Fibroblast of skin of right quadriceps (primary cell): ENCODE results near the gene CFAP77.
"Not testable (repeated sequence)": the region's sequence is repeated elsewhere in the genome, so short reads cannot be mapped to it uniquely, and the experiment has no call there.

Source experiments
- DNase-seq: peaks from one replicate; pipeline ENCODE4 v3.0.0-alpha.2; 2013

Gene CFAP77

DNA sequence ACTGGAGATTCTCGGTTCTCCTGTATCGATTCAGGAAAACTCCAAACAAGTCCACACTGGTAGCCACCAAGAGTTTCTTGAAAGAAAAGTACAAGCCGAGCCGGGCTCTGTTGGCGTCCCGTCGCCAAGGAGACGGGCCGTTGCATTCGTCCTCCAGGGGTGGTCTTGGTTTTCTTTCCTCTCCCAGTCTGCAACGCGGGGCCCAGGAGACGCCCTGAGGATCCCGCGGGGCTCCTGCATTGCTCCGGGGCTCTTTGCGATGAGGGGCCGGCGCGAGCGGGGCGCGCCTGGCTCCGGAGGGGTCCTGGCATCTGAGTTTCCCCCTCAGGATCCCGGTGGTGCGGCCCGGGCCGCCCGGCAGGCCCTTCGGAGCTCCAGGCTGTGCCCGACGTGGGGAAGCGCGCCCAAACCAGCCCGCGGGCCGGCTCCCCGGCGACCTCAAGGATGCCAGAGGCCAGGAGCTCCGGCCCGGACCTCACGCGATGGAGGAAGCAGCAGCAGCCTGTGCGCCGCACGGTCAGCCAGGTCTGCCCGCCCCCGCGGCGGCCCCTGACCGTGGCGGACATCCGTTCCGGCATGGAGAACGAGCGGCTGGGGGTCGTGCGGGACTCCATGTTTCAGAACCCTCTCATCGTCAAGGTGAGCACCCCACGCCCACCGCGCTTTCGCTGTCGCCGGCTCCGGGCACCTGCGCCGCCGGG, at the start of gene CFAP77:
CFAP77 (plus strand) TSS at position 384 of the 701 bp plus-strand sequence; CDS start at position 445, 61 bp downstream.
- peak; percentile 50 for DNase-seq

DNA sequence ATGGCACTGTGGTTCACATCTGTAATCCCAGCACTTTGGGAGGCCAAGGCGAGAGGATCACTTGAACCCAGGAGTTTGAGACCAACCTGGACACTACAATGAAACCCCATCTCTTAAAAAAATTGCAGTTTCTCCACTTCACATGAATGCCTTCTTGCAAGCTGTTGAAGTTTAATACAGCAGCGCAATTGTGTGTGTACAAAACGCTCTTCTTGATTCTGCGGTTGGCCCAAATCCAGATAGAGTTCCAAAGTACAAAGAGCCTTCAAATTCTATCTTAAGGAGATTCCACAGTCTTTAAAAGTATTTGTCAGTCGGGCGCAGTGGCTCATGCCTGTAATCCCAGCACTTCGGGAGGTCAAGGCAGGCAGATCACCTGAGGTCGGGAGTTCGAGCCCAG, 45.9 kb upstream of the CFAP77 start:
- no peak for DNase-seq

DNA sequence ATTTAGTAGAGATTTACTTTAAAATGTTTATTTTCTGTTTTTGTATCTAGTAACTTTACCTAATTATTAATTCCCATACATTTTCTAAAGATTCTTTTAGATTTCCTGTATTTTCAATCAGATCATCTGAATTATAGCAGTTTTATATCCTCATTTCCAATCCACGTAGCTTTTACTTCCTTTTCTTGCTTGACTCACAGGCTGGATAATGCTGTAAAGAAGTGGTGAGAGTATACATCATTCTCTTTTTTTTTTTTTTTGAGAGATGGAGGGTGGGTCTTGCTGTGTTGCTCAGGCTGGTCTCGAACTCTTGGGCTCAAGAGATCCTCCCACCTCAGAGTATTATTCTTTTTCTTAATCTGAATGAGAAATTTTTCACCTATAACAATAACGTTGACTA, 44.0 kb upstream of the CFAP77 start:
- no peak for DNase-seq

DNA sequence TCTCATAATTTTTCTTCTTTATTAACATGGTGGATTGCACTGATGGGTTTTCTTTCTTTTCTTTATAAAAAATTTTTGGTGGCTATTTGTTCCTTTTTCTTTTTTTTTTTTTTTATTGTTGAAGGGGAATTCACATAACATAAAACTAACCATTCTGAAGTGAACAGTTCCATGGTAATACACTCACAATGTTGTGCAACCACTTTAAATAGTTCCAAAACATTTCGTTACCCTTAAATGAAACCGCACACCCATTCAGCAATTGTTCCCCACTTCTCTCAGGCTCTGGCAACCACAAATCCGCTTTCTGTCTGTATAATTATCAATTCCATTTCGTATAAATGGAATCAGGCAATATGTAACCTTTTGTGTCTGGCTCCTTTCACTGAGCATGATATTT, 43.5 kb upstream of the CFAP77 start:
- DNase-seq, result no peak

DNA sequence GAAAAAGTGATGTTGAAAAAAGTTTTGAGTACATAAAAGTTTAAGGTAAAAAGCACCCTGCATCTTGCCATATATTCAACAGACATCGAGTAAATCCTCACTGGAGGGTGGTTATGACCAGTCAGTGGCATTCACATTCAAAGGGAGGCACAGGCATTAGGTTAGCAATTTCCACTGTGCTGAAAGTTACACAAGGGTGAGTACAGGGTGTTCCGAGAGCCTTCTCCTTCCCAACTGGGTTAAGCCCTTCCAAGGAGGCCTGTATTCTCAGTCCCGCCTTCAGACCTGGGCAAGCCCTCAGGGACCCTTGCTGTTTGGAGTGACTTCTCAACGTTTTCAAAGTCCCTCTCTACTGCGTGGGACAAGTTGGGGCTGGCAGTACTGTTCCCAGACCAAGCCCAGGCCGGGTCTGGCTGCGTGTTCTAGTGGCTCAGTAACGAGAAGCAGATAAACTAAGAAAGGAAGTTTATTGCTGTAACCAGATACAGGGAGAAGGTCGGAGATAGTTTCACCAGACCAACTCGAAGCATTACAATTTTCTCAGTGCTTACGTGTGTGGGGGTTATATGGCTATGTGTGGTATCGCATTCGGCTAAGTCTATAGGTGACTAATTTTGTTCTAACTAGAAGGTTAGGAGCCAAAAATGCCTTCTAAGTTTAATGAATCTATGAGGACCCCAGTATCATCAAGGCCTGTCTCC, 42.2 kb upstream of the CFAP77 start:
- DNase-seq, result peak; percentile 7

DNA sequence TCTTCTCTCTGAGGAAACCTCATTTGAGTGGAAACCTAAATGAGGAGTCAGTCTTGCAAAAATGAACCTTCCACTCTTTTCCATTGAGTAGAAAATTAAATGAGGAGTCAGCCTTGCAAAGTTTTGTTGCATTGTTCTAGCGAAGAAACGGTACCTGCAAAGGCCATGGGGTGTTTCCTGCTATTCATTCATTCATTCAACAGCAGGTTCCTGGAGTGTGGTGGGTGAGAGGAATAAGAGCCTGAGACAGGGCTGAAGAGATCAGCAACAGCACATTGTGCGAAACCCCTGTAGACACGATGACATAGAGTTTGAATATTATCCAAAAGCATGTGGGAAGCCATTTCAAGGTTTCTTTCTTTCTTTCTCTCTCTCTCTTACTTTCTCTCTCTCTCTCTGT, 40.6 kb upstream of the CFAP77 start:
- no peak for DNase-seq

DNA sequence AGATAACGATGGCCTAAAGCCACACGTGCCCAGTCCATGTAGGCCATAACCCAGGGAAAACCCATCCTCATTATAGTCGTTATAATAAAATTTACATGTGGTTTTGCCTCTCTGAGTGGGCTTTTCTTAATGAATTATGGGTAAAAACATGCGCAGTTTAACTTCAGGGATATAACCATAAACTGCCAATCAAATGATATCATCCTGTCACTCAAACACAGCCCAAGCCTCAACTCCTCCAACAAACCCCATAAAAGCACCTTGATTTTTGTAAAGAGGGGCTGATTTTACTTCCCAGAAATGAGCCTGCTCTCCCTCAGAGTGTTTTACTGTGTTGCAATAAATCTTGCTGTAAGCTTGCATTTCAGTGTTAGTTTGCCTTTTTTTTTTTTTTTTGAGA, 39.4 kb upstream of the CFAP77 start:
- DNase-seq, result no peak

DNA sequence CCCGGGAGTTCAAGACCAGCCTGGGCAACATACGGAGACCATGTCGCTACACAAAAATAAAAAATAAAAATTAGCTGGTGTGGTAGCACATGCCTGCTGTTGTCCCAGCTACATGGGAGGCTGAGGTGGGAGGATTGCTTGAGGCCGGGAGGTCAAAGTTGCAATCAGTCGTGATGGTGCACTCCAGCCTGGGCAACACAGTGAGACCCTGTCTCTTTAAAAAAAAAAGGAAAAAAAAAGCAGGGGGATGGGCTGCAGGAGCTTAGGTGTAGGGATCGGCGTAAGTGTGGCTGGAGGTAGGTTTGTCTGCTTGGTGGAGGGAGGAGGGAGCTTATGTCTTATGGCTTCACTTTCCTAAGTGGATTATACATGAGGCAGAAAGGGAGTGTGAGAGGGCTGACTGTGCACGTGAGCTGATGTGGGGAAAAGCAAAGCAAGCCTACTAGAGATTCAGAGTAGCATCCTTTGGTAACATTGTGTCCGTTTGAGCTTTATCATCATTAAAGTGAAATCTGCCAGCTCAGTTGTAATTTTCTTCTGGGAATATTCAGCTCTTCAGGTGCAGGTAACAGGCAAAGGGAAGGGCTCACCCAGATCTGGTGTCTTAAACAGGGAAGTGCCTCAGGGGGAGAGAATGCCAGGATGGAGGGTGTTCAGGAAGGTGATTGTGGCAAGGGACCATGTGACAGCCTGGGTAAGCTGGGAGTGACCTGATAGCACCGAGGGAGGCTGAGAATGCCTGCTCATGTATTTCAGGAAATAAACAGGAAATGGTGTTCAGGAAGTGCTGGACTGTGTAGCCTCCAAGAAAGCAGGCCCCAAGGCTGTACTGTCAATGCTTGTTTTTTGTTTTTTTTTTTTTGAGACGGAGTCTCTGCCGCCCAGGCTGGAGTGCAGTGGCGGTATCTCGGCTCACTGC, 37.6 kb upstream of the CFAP77 start:
- no peak for DNase-seq

DNA sequence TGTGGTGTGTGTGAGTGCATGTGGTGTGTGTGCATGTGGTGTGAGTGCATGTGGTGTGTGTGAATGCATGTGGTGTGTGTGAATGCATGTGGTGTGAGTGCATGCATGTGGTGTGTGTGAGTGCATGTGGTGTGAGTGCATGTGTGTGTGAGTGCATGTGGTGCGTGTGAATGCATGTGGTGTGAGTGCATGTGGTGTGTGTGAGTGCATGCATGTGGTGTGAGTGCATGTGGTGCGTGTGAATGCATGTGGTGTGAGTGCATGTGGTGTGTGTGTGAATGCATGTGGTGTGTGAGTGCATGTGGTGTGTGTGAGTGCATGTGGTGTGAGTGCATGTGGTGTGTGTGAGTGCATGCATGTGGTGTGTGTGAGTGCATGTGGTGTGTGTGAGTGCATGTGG, 32.2 kb upstream of the CFAP77 start:
- DNase-seq, result not testable (repeated sequence)

DNA sequence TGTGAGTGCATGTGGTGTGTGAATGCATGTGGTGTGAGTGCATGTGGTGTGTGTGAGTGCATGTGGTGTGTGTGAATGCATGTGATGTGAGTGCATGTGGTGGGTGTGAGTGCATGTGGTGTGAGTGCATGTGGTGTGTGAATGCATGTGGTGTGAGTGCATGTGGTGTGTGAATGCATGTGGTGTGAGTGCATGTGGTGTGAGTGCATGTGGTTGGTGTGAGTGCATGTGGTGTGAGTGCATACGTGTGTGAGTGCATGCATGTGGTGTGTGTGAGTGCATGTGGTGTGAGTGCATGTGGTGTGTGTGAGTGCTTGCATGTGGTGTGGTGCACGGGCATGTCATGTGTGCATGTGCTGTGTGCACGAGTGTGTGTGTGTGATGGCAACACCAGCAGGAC, 31.6 kb upstream of the CFAP77 start:
- DNase-seq, result not testable (repeated sequence)

DNA sequence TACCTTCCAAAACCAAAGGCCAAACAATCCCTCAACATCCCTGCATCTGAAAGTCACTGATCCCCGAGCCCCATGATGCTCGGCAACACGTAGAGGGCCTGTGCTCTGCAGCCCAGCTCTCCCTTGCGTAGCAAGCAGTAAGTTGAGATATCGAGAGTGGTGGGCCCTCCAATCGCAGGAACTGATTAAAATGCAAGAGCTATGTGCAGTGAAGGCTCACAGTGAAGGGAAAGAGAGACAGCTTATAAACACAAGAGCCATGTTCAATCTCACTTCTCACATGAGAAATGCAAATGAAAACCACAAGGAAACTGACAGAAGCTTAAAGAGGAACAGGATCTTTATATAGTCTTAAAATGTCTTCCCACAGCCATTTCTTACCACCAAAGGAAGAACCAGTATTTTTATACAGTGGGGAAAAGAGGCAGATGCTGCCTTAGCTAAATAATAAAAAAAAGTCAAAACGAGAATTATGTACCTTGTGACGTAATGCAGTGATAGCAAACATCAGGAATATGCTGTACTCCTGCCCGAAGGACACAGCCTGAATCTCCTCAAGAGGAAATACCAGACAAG, 28.0 kb upstream of the CFAP77 start:
- DNase-seq, result no peak

DNA sequence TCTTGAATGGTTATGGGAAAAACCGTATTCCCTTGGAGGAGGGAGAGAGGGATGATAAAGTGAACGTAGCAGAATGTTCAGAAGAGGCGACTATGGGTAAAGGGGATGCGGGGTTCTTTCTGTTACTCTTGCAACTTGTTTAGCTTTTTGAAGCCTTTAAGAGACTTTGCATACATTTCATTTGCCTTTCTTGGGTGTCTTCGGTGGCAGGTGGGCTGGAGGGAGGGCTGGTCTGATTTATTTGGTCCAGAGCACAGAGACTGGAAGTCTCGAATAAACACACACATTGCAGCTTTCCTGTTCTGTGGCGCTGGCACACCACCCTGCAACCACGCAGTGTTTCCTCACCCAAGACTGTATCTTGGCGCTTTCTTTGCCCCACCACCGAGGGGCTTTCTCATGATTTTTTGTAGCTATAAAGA, 26.5 kb upstream of the CFAP77 start:
- DNase-seq, result no peak

DNA sequence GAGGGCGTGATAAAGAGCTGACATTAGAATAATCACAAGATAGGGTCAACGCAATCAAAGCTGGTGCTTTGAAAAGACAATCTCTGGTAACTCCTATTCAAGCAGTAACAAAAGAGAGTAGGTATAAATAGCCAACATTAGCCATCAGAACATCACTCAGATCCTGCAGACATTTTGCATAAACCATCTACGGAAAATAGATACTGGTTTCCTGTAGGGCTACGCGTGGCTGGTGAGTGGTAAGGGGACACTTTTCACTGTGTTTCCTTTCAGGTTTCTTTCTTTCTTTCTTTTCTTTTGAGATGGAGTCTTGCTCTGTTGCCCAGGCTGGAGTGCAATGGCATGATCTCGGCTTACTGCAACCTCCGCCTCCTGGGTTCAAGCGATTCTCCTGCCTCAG, 25.6 kb upstream of the CFAP77 start:
- no peak for DNase-seq

DNA sequence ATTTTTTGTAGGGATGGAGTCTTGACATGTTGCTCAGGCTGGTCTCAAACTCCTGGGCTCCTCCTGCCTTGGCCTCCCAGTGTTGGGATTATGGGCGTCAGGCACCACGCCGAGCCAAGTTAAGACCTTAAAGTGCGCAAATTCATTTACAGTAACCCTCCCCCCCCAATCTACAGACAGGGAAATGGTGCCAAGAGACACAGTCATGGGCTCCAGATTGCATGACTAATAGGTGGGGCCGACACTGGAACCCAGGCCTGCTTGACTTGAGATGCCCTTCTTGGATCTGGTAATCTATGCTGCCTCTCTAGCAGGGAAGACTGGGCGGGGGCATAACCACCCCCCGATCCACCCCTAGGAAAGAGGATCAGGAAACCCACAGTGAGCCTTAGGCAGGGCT, 22.9 kb upstream of the CFAP77 start:
- DNase-seq, result no peak

DNA sequence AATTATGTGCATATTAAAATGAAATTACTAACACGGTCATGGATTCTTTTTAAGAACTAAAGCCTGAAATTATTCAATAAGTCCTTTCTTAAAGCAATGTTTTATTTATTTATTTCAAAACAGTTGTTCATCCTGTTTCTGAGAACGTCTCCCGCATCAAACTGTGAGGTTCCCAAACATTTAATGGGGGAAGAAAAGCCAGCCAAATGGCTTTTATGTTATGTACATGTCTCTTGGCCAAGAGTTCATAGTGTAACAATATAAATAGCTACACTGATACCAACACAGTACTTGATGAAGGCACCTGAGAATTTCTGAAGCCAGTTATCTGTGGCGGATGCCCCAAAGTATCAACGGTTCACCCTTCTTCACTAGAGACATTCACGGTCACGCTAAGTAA, 19.0 kb upstream of the CFAP77 start:
- DNase-seq, result no peak

DNA sequence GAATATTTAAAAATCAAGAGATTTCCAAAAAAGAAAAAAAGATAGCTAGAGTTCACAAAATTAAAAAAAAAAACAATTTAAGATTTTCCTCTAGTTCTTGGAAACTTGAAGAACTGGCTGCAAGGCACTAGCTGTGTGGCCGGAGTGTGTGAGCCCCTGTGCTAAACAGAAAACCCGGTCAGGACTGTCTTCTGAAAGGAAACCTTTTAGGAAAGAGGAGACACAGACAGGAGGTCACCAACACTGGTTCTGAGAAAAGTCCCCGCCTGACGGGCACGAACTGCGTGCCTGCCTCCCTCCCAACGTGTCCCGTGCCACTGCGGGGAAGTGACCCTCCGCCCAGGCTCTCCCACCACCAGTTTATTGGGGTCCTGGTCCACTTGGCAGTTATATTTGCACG, 18.6 kb upstream of the CFAP77 start:
- DNase-seq, result no peak

DNA sequence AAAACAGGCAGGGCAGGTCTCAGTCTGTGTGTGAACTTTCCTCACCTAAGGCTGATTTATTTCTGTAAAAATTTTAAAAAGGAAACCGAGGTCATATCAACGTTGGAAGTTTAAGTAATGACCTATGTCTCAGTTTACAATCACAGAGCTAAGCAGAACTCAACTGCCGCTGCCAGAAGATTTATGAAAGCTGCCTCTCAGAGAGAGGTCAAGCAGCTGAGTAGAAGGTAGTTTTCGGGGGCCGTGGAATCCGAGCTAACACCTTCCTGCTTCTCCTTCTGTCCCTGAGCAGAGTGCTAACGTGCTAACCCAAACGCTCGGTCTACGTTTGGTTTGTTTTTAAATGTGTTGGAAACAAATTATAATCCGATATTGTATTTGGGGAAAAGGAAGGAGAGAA, 14.5 kb upstream of the CFAP77 start:
- DNase-seq, result no peak

DNA sequence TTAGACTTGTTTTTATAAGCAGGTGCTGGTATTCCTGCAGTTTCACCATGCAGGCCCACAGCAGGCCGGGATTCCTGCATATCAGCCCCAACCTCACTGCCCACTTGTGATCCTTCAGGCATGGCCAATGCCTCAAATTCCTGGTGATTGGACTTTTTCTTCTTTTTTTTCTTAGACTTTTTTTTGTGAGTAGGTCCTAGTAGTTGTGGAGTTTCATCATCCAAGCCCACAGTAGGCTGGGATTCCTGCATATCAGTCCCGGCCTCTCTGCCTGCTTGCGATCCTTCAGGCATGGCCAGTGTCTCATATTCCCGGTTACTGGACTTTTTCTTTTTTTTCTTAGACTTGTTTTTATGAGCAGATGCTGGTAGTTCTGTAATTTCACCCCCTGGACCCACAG, 8.2 kb upstream of the CFAP77 start:
- DNase-seq, result no peak

DNA sequence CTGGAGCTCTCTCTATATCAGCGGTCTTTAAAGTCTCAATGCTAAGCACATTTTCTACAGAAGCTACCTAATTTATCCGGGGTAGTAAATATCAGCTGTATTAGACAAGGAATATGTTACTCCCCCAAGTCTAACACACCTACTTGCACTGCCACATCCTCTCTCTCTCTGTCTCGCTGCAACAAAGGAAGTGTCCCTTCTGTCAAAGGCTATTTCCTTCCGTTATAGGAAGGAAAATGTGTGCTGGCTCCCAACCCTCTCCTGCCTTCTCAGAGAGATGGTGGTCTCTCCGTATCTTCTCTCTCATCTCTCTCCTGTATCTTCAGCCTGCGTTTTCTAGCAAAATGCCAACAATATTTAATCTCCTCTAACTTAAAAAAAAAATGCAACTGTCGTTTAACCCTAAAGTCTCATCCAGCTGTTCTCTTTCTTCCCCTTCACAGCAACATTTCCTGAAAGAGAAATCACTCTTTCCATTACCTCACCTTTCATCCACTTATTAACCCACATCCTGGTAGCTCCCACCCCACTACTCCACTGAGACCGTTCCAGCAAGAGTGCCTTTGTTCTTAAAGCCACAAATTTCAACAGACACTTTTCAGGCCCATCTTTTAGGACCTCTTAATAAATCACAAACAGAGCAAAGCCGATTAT, 5.7 kb upstream of the CFAP77 start:
- DNase-seq, result peak; percentile 10

DNA sequence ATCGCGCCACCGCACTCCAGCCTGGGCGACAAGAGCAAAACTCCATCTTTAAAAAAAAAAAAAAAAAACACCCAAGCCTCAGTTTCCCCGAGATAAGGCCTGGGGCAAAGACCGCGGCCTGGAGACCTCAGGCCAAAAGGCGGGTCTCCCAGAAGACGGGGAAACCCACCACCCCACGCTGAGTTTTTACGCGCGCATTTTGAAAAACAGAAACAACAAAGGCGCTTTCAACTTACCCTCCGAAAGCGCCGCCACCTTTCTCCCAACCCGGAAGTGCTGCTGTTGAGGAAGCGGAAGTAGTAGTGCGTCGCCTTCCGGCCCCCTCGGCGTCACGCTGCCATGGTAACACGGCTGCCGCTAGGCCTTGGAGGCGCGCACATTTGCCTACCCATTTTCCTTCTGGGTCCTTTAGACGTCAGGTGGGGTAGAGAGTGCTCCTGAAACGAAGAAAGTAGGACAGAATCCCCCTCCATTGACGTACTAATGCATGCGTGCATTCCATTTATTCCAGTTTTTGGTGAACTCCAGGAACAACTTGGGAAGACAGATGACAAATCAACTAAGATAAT, 3.4 kb upstream of the CFAP77 start, which contains the start of gene TTF1:
TTF1 (minus strand) TSS at position 287 of the 569 bp plus-strand sequence. CDS start 4,019 bp downstream, outside the sequence.
- peak; percentile 88 for DNase-seq

DNA sequence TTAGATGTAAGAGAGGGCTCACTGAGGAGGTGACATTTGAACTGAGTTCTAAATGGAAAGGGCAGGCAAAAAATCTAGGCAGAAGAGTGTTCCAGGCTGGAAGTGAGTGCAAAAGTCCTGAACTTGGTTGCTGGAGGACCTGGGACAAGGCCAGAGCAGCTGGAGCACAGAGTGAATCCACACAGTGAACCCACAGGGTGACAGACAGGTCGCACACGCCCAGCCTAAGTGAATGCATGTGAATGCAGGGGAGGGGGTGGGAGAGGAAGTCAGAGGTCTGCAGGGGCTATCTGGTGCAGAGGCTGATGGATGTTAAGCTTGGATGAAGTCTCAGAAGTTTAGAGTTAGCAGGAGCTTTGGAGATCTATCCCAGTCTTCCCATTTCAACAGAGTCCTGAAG, 2.8 kb upstream of the CFAP77 start:
- DNase-seq, result no peak

DNA sequence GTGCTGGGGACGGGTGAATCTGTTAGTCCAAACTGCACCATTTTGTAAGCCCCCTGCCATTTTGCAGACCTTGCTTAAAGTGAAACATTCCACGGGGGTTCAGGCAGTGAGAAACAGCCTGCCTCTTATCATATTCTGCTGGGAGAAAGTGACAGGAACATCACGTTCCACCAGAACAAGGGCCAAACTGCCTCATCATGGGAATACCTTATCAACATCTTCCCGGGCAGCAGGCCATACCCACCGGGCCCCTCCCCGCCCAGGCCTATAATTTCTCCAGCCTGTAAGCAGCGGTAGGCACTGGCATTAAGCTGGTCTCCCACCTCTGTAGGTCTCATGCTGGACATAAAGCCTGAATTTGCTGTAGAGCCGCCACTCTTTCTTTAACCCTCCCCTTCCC, 1.5 kb upstream of the CFAP77 start:
- no peak for DNase-seq
